ENCODE results near the gene CCL20.
"Not testable (repeated sequence)": the region's sequence is repeated elsewhere in the genome, so short reads cannot be mapped to it uniquely, and the experiment has no call there.

Gene CCL20

DNA sequence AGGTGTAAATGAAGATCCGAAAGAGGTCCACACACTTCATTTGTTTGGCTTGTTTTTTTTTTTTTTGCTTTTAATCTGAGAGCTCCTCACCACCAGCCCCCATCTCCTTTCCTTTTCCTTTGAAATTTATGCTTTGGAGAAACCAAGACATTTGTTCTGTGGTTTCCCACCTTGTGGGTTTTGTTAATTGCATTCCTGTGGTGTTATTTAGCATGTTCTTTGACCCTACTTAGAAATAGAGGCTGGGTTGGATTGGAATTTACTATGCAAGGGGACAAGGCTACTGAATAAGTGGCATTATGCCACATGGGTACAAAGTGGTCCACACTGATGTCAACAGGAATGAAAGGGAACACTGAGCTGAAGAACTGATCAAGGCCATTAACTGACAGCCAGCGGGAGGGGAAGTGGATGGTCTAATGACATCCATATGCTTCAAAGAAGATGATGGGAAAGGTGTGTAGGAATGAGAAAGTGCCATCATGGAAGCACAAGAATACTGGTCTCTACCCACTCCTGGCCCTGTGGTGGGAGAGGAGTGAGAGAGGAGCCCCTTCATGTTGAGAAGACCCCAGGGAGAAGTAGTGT is 8.9 kb downstream of the CCL20 start:
- Histone ChIP-seq H3K36me3 (ENCODE audit: insufficient read depth, low read length) (no peaks in the 10 kb centered on the region), H3K4me3 (ENCODE audit: low read length) (no peak overlapping the region), H3K27me3 (ENCODE audit: control insufficient read depth, insufficient read depth, low read length) (no peaks in the 10 kb centered on the region), H3K4me1 (ENCODE audit: control insufficient read depth, insufficient read depth, low read length) (peaks cover 42% of the 10 kb centered on the region), H3K9me3 (replicated peaks; ENCODE audit: low read length) (no peaks in the 10 kb centered on the region), H3K9ac (ENCODE audit: low read depth, low read length) (no peak overlapping the region), H3K4me2 (ENCODE audit: low read length) (no peak overlapping the region)

DNA sequence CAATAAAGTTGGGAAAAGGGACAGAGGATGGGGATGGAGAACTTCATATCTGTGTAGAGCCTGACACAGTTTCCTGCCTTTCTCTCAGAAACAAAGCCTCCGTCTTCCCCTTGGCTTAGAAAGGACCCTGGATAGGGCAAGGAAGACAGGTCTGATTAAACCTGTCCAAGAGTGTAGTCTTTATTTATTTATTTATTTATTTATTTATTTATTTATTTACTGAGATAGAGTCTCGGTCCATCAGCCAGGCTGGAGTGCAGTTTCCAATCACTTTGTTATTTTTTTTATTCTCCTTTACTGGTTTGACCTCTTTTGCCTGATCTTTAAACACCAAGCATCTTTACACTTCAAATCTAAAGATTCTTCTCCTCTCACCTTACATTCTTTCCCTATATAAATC is 10.3 kb downstream of the CCL20 start:
- Histone ChIP-seq H3K27me3 (ENCODE audit: control insufficient read depth, insufficient read depth, low read length) (no peaks in the 10 kb centered on the region), H3K4me3 (ENCODE audit: low read length) (no peak overlapping the region), H3K4me1 (ENCODE audit: control insufficient read depth, insufficient read depth, low read length) (peaks cover 39% of the 10 kb centered on the region), H3K36me3 (ENCODE audit: insufficient read depth, low read length) (no peaks in the 10 kb centered on the region), H3K9ac (ENCODE audit: low read depth, low read length) (no peak overlapping the region), H3K4me2 (ENCODE audit: low read length) (no peak overlapping the region), H3K9me3 (replicated peaks; ENCODE audit: low read length) (no peaks in the 10 kb centered on the region)

DNA sequence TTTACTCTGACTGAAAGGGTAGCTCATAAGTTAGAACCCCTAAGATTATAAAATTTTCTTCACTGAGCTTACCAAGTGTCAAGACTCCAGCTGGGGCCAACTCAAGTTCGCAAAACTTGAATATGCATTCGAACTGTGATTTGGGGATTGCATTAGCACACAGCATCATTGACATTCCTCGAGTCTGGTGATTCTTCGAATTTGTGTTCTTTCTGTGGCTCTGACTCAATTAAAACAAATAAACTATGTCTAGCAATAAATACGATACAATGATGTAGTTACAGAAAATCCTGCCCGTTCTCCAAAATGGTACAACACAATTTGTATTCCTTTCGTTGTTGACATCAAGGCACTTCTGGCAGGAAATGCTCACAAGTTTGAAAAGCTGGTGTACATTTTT is 11.1 kb downstream of the CCL20 start:
- H3K9me3 ChIP-seq (replicated peaks; ENCODE audit: low read length), result no peaks in the 10 kb centered on the region
- no peak overlapping the region for H3K4me3 ChIP-seq (ENCODE audit: low read length)
- peaks cover 31% of the 10 kb centered on the region for H3K4me1 ChIP-seq (ENCODE audit: control insufficient read depth, insufficient read depth, low read length)
- no peak overlapping the region for H3K4me2 ChIP-seq (ENCODE audit: low read length)
- no peaks in the 10 kb centered on the region for H3K36me3 ChIP-seq (ENCODE audit: insufficient read depth, low read length)
- H3K27me3 ChIP-seq (ENCODE audit: control insufficient read depth, insufficient read depth, low read length), result no peaks in the 10 kb centered on the region
- H3K9ac ChIP-seq (ENCODE audit: low read depth, low read length), result no peak overlapping the region

DNA sequence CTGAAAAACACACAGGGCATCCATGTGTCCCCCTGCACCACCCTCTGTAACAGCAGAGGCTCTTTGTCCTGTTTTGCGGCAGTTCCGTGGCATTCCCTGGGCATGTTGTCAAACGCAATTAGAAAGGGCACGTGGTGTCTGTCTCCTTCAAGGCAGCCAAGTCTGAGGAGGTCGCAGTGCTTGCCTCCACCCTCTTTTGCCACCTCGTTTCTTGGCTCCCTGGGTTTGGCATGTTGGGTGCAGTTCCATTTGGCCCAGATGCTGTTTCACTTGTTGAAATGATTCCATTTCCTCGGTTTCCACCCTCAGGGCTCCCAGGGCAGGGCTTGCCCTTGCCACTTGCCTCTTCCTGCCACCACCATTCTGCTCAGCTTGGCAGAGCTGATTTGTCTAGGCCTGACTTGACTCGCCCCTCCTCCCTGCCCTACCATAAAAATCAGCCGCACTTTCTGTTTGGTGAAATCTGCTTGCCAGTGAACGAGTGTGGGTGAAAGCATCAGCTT is 12.4 kb downstream of the CCL20 start:
- no peak overlapping the region for H3K9ac ChIP-seq (ENCODE audit: low read depth, low read length)
- peaks cover 21% of the 10 kb centered on the region for H3K4me1 ChIP-seq (ENCODE audit: control insufficient read depth, insufficient read depth, low read length)
- H3K4me2 ChIP-seq (ENCODE audit: low read length), result no peak overlapping the region
- H3K9me3 ChIP-seq (replicated peaks; ENCODE audit: low read length), result no peaks in the 10 kb centered on the region
- no peaks in the 10 kb centered on the region for H3K36me3 ChIP-seq (ENCODE audit: insufficient read depth, low read length)
- no peaks in the 10 kb centered on the region for H3K27me3 ChIP-seq (ENCODE audit: control insufficient read depth, insufficient read depth, low read length)
- no peak overlapping the region for H3K4me3 ChIP-seq (ENCODE audit: low read length)

DNA sequence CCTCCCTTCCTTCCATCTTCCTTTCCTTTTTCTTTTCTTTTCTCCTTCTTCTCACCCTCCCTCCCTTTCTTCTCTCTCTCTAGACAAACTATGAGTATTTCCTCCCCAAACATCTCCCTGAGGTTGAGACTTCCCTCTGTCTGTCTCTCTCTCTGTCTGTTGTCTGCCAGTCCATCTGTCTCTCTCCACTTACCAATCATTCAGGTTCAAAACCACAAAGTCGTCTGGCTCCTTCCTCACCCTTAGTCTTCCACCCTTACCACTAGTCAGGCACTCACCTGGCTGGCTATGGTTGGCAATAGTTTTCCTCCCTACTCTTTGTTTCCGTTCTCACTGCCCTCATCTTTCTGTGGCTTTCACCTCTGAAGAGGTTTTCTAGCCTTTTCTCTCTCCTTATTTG is 12.9 kb downstream of the CCL20 start:
- H3K9me3 ChIP-seq (replicated peaks; ENCODE audit: low read length), result no peaks in the 10 kb centered on the region
- no peaks in the 10 kb centered on the region for H3K36me3 ChIP-seq (ENCODE audit: insufficient read depth, low read length)
- no peak overlapping the region for H3K9ac ChIP-seq (ENCODE audit: low read depth, low read length)
- H3K27me3 ChIP-seq (ENCODE audit: control insufficient read depth, insufficient read depth, low read length), result no peaks in the 10 kb centered on the region
- H3K4me1 ChIP-seq (ENCODE audit: control insufficient read depth, insufficient read depth, low read length), result peaks cover 16% of the 10 kb centered on the region
- no peak overlapping the region for H3K4me3 ChIP-seq (ENCODE audit: low read length)
- H3K4me2 ChIP-seq (ENCODE audit: low read length), result no peak overlapping the region

DNA sequence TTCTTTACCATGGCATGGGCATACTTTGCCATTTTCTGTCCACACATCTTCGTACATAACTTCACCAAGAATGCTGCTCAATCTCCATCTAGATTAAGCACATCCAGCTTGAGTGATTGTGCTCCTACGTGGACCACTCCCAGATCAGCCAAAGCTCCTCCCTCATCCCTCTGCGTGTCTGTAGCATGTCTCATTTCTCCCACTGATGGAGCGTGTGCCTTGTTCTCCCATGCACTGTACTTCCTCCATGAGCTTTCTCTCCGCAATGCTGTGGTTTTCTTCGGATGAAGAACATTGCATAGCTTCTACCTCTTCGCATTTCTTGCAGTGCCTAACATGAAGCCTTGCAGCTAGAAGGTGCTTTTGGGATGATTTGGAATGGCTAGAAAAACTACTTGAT is 13.5 kb downstream of the CCL20 start:
- Histone ChIP-seq H3K4me3 (ENCODE audit: low read length) (no peak overlapping the region), H3K36me3 (ENCODE audit: insufficient read depth, low read length) (no peaks in the 10 kb centered on the region), H3K27me3 (ENCODE audit: control insufficient read depth, insufficient read depth, low read length) (no peaks in the 10 kb centered on the region), H3K4me1 (ENCODE audit: control insufficient read depth, insufficient read depth, low read length) (peaks cover 15% of the 10 kb centered on the region), H3K9ac (ENCODE audit: low read depth, low read length) (no peak overlapping the region), H3K4me2 (ENCODE audit: low read length) (no peak overlapping the region), H3K9me3 (replicated peaks; ENCODE audit: low read length) (no peaks in the 10 kb centered on the region)

DNA sequence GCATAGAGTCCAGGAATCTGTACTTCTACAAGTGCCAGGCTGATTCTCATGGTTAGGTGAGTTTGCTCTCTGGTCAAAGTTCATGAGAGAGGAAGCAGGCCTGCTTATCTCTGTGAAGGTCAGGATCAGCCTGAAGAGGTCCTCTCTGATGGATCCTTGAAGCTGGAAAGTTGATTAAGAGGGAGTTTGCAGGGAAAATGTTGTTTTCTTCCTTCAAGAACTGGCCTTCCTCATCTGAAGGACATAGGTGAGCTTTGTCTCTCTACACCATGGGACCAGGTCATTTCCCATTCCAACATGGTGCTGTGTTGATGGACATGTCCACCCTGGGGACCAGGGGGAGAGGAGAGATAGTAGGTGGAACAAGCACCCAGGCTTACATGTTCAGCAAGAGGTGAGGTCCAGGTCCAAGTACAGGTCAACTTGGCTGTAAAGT is 14.9 kb downstream of the CCL20 start:
- Histone ChIP-seq H3K4me2 (ENCODE audit: low read length) (no peak overlapping the region), H3K9ac (ENCODE audit: low read depth, low read length) (no peak overlapping the region), H3K36me3 (ENCODE audit: insufficient read depth, low read length) (no peaks in the 10 kb centered on the region), H3K4me1 (ENCODE audit: control insufficient read depth, insufficient read depth, low read length) (peaks cover 11% of the 10 kb centered on the region), H3K4me3 (ENCODE audit: low read length) (no peak overlapping the region), H3K27me3 (ENCODE audit: control insufficient read depth, insufficient read depth, low read length) (no peaks in the 10 kb centered on the region), H3K9me3 (replicated peaks; ENCODE audit: low read length) (no peaks in the 10 kb centered on the region)

DNA sequence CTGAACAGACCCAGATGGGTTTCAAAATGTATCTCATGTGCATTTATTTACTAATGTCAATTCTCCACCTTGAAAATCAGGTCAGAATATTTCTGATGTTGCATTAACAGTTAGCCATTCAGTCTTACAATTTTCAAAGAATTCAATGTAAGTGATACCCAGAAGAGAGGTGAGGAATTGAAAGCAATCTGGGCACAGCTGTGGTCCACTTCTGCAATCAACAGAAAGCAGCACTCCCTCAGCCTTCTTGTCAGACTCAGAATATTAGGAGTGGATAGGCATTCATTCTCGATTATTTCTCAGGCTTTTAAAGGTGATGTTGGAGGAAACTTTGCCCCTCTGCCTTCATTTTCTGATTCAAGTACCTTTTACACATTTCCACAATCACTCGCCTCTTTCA is 15.7 kb downstream of the CCL20 start:
- no peak overlapping the region for H3K9ac ChIP-seq (ENCODE audit: low read depth, low read length)
- no peaks in the 10 kb centered on the region for H3K9me3 ChIP-seq (replicated peaks; ENCODE audit: low read length)
- H3K27me3 ChIP-seq (ENCODE audit: control insufficient read depth, insufficient read depth, low read length), result no peaks in the 10 kb centered on the region
- no peak overlapping the region for H3K4me3 ChIP-seq (ENCODE audit: low read length)
- H3K36me3 ChIP-seq (ENCODE audit: insufficient read depth, low read length), result no peaks in the 10 kb centered on the region
- peaks cover 11% of the 10 kb centered on the region for H3K4me1 ChIP-seq (ENCODE audit: control insufficient read depth, insufficient read depth, low read length)
- no peak overlapping the region for H3K4me2 ChIP-seq (ENCODE audit: low read length)

DNA sequence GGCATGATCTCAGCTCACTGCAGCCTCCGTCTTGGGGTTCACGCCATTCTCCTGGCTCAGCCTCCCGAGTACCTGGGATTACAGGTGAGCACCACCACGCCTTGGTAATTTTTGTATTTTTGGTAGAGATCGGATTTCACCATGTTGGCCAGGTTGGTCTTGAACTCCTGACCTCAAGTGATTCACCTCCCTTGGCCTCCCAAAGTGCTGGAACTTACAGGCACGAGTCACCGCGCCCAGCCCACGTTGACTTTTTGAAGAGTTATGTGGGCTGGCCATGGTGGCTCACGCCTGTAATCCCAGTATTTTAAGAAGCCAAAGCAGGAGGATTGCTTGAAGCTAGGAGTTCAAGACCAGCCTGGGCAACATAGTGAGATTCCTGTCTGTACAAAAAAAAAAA is 20.8 kb downstream of the CCL20 start:
- no peaks in the 10 kb centered on the region for H3K36me3 ChIP-seq (ENCODE audit: insufficient read depth, low read length)
- no peak overlapping the region for H3K4me3 ChIP-seq (ENCODE audit: low read length)
- H3K4me1 ChIP-seq (ENCODE audit: control insufficient read depth, insufficient read depth, low read length), result no peaks in the 10 kb centered on the region
- no peak overlapping the region for H3K4me2 ChIP-seq (ENCODE audit: low read length)
- H3K27me3 ChIP-seq (ENCODE audit: control insufficient read depth, insufficient read depth, low read length), result no peaks in the 10 kb centered on the region
- H3K9me3 ChIP-seq (replicated peaks; ENCODE audit: low read length), result no peaks in the 10 kb centered on the region
- H3K9ac ChIP-seq (ENCODE audit: low read depth, low read length), result no peak overlapping the region

DNA sequence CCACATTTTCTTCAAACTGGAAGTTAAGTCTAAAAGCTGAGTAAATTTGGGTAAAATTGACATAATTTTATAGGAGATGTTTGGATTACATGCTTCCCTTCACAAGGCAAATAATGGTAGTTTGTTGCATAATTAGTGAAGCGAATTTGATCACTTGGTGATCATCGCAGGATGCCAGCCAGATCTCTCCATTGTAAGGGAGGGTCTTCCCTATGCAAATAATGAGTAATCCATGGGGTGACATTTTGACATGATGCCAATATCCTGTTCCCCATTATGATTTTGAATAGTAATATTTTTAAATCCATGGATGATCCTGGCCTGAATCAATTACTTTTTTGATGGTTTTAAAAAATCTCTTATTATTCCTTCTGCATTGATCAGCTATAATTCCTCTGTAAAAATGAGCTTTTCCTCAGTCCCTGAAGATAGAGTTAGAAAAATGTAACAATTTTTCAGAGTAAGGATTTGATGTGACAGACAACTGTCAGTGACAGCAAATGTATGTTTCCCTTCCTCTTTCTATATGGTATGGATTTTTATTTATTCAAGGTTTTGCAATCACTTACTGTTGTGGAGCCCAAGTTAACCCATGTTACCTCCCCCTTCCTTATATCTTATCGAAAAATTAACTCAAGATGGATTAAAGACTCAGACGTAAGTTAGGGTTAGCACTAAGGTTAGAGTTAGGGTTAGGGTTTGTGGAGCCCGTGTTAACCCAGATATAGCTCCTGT is 21.4 kb downstream of the CCL20 start:
- Histone ChIP-seq H3K36me3 (ENCODE audit: insufficient read depth, low read length) (no peaks in the 10 kb centered on the region), H3K4me1 (ENCODE audit: control insufficient read depth, insufficient read depth, low read length) (no peaks in the 10 kb centered on the region), H3K4me3 (ENCODE audit: low read length) (no peak overlapping the region), H3K27me3 (ENCODE audit: control insufficient read depth, insufficient read depth, low read length) (no peaks in the 10 kb centered on the region), H3K4me2 (ENCODE audit: low read length) (no peak overlapping the region), H3K9ac (ENCODE audit: low read depth, low read length) (no peak overlapping the region), H3K9me3 (replicated peaks; ENCODE audit: low read length) (no peaks in the 10 kb centered on the region)

DNA sequence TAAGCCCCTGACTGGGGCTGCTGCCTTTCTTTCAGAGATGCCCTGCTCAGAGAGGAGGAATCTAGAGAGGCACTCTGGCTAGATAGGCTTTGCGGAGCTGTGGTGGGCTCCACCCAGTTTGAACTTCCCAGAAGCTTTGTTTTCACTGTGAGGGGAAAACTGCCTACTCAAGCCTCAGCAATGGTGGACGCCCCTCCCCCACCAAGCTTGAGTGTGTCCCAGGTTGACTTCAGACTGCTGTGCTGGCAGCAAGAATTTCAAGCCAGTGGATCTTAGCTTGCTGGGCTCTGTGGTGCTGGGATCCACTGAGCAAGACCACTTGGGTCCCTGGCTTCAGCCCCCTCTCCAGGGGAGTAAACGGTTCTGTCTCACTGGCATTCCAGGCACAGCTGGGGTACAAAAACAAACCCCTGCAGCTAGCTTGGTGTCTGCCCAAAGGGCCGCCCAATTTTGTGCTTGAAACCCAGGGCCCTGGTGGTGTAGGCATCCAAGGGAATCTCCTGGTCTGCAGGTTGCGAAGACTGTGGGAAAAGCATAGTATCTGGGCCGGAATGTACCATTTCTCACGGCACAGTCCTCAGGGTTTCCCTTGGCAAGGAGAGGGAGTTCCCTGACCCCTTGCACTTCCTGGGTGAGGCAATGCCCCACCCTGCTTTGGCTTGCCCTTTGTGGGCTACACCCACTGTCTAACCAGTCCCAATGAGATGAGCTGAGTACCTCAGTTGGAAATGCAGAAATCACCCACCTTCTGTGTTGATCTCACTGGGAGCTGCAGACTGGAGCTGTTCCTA is 25.9 kb downstream of the CCL20 start:
- H3K9me3 ChIP-seq (replicated peaks; ENCODE audit: low read length); H3K4me2 ChIP-seq (ENCODE audit: low read length); H3K27me3 ChIP-seq (ENCODE audit: control insufficient read depth, insufficient read depth, low read length); H3K9ac ChIP-seq (ENCODE audit: low read depth, low read length); H3K36me3 ChIP-seq (ENCODE audit: insufficient read depth, low read length); H3K4me1 ChIP-seq (ENCODE audit: control insufficient read depth, insufficient read depth, low read length); H3K4me3 ChIP-seq (ENCODE audit: low read length): not testable (repeated sequence)

Measured in skeletal muscle satellite cell (primary cell).